Skeletal muscle tissue (tissue), 4 donors: Measurements from ENCODE around the gene ATP6V1B1. TPM values are rescaled to one million over a fixed set of nuclear protein-coding genes. Genes with fewer than 3 reads are reported as not detected.

Experiments
- H3K27ac ChIP-seq: one replicate; pipeline ENCODE4 v1.7.0; 2013; ENCODE audit warnings: mild to moderate bottlenecking, low read depth, low read length, inconsistent platforms
- H3K27me3 ChIP-seq, 3 donors: one replicate each; pipeline ENCODE4 v1.7.0; 2013; ENCODE audit warnings: low read length in 3 of 3; ENCODE audit not compliant: control insufficient read depth in 3 of 3, insufficient read depth in 3 of 3
- H3K36me3 ChIP-seq, 3 donors: one replicate each; pipeline ENCODE4 v1.7.0; 2013; ENCODE audit warnings: low read length in 3 of 3; ENCODE audit not compliant: control insufficient read depth in 3 of 3, insufficient read depth in 3 of 3
- H3K4me1 ChIP-seq, 3 donors: one replicate each; pipeline ENCODE4 v1.7.0; 2013; ENCODE audit warnings: low read length in 3 of 3, mild to moderate bottlenecking in 3 of 3; ENCODE audit not compliant: control insufficient read depth in 3 of 3, insufficient read depth in 3 of 3
- H3K4me3 ChIP-seq, 3 donors: one replicate each; pipeline ENCODE4 v1.7.0; 2013; ENCODE audit warnings: low read length in 3 of 3
- H3K9ac ChIP-seq, 3 donors: one replicate each; pipeline ENCODE4 v1.7.0; 2013; ENCODE audit warnings: low read length in 3 of 3, mild to moderate bottlenecking in 3 of 3, moderate library complexity in 2 of 3, low read depth in 1 of 3
- H3K9me3 ChIP-seq, 3 donors: one replicate each; pipeline ENCODE4 v1.7.0; 2013; ENCODE audit warnings: low read length in 3 of 3; ENCODE audit not compliant: control insufficient read depth in 3 of 3
- total RNA-seq: library from RNA; depleted of rRNA; stranded (reverse); fragments of >200 nt; gene quantifications from one replicate; pipeline ENCODE4 v1.2.3, GENCODE V29; 2014
- donor health status: Osteomylitis.

Gene ATP6V1B1
- total RNA-seq, 1 donor from 2014 or later, result 1.6 TPM

DNA sequence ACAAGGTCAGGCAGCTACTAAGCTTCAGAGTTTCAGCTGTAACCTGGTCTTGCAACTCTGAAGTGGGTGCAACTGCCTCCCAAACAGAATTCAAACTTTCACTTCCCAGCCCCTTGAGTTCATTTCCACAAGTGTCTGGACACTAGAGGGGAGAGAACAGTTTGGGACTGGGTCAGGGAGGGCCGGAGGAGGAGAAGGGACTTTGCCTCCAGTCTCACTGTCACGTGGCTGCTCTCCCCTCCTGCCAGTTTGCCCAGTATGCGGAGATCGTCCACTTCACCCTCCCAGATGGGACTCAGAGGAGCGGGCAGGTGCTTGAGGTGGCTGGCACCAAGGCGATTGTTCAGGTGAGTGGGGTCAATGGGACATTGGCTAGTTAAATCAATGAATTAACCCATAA is 22.1 kb downstream of the ATP6V1B1 start:
- no peak overlapping the region for H3K27ac ChIP-seq
- H3K4me3 ChIP-seq, result no peak overlapping the region
- H3K4me1 ChIP-seq, result no peaks in the 10 kb centered on the region
- H3K9ac ChIP-seq, result no peak overlapping the region
- H3K36me3 ChIP-seq, result no peaks in the 10 kb centered on the region
- H3K27me3 ChIP-seq, result peaks cover 0 to 31% (median 22%) of the 10 kb centered on the region in 3 donors
- H3K9me3 ChIP-seq, result no peaks in the 10 kb centered on the region

DNA sequence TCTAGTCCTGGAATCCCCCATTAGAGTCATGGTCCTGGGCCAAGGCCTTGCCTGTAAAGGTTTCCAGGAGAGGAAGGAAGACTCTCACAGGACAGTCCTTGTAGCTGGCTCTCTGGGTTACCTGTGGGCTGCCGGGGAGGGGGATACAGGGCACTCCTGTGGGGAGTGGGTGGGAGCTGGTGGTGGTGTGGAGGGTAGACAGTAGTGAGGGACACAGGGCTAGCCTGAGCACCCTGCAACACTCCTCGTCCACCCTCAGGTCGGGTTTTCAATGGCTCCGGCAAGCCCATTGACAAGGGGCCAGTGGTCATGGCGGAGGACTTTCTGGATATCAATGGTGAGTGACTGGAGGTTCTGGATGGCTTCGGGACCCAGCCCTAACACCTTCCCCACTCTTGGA is 23.1 kb downstream of the ATP6V1B1 start:
- no peaks in the 10 kb centered on the region for H3K9me3 ChIP-seq
- H3K9ac ChIP-seq, result no peak overlapping the region
- no peaks in the 10 kb centered on the region for H3K4me1 ChIP-seq
- no peaks in the 10 kb centered on the region for H3K36me3 ChIP-seq
- no peak overlapping the region for H3K4me3 ChIP-seq
- H3K27me3 ChIP-seq, result peaks cover 7 to 40% (median 26%) of the 10 kb centered on the region in 3 donors
- no peak overlapping the region for H3K27ac ChIP-seq

DNA sequence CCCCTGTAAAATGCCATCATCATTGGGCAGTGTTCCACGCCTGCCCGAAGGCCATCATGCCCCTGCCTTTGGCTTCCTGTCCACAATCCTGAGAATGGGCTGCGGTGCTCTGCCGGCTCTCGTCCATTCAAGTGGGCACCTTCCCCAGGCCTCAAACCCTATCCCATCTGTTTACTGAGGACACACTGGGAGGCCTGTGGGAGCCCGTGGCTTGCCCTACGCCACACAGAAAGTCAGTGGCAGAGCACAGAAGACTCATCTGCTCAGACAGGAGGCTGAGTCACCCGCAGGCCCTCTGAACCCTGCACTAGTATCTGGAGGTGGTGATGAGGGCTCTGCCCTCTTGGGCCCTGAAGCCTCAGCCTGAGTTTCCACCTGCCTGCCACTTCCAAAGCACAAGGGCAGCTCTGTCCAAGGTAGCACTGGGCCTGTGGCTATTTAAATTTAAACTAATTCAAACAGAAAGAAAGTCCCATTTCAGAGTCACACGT is 23.6 kb downstream of the ATP6V1B1 start:
- Histone ChIP-seq H3K9ac (no peak overlapping the region), H3K9me3 (no peaks in the 10 kb centered on the region), H3K36me3 (no peaks in the 10 kb centered on the region), H3K4me1 (no peaks in the 10 kb centered on the region), H3K27ac (no peak overlapping the region), H3K4me3 (no peak overlapping the region), H3K27me3 (peaks cover 13 to 44% (median 29%) of the 10 kb centered on the region in 3 donors)

DNA sequence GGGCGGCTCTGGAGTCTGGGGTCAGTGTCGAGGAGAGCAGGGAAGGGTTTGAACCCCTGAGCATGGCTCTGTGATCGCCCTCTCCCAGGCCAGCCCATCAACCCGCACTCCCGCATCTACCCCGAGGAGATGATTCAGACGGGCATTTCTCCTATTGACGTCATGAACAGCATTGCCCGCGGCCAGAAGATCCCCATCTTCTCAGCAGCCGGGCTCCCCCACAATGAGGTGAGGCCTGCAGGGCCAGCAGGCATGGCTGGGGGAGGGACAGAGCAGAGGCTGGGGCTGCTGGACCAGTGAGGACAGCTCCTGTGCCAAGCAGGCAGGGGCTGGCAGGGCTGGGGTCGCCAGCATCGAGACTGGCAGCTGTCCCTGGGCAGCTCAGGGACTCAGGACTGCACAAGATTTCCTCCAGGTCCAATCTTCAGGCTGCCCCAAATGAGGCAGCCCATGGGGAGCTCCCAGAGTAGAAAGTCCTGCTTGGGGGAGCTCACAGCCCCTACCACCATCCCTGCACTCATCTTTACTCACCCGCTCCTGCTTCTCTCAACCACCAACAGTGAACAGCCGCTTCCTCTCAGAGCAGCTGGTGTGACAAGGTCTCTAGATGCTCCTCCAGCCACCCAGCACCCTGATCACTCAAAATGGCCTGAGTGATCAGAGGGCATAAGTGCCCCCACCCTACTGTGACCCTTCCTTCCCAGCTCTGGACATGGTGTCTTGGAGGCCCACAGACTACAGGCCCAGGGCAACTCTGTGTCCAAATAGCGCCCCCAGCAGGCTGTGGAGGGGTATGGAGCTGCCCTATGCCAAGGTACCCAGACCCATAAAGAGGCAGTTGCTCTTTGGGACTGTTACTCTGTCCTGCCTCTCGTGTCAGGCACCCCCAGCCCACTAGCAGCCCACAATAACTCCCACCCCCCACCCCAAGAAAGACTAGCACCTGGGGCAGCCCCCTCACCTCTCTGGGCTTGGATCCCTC is 24.4 kb downstream of the ATP6V1B1 start:
- H3K4me1 ChIP-seq, result peaks cover 2 to 6% (median 4%) of the 10 kb centered on the region in 3 donors
- H3K9me3 ChIP-seq, result no peaks in the 10 kb centered on the region
- no peak overlapping the region for H3K27ac ChIP-seq
- H3K27me3 ChIP-seq, result peaks cover 21 to 53% (median 32%) of the 10 kb centered on the region in 3 donors
- no peaks in the 10 kb centered on the region for H3K36me3 ChIP-seq
- H3K4me3 ChIP-seq, result no peak overlapping the region
- H3K9ac ChIP-seq, result no peak overlapping the region

DNA sequence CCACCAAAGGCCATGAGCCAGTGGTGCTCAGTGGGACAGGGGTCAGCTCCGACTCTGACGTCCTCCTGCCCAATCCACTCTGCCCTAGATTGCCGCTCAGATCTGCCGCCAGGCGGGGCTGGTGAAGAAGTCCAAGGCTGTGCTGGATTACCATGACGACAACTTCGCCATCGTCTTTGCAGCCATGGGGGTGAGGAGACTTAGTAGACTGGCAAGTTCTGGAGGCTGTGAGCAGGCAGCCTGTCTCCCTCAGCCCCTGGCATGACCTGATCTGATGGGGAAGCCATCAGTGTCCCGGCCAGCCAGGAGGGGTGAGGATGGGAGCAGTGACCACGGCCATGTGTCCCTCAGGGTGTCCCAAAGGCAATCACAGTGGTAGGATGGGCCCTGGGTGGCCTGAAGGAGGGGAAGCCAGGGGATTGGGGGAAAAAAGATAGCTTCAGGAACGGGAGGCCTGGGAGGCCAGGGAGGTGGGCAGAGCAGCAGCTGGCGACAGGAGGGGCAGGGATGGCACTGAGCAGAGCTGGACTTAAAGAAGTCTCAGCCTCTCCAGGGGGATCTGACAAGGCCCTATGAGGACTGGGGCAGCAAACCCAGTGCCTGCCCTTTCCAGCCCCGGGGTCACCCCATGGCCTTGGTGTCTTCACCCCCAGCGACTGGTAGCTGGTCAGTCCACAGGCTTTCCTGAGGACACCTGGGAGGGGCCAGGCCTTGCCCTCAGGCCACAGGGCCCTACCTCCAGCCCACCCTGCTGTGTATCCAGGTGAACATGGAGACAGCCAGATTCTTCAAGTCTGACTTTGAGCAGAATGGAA is 25.3 kb downstream of the ATP6V1B1 start:
- no peaks in the 10 kb centered on the region for H3K9me3 ChIP-seq
- peaks cover 22 to 53% (median 34%) of the 10 kb centered on the region in 3 donors for H3K27me3 ChIP-seq
- no peak overlapping the region for H3K9ac ChIP-seq
- no peaks in the 10 kb centered on the region for H3K36me3 ChIP-seq
- H3K4me3 ChIP-seq, result no peak overlapping the region
- peaks cover 2 to 6% (median 4%) of the 10 kb centered on the region in 3 donors for H3K4me1 ChIP-seq
- H3K27ac ChIP-seq, result no peak overlapping the region

DNA sequence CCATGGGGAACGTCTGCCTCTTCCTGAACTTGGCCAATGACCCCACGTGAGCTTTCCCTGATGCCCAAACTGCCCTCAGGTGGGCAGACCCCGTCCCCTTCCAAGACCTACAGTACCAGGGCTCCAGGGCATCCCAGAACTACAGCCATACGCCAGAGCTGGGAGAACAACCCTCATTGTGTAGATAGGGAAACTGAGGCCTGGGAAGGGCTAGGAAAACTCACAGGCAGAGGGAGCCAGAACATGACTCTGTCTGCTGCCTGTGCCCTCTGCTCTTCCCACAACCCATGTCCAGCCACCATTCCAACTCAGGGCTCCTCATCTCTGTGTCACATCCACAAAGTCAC is 25.9 kb downstream of the ATP6V1B1 start:
- peaks cover 2 to 6% (median 4%) of the 10 kb centered on the region in 3 donors for H3K4me1 ChIP-seq
- H3K36me3 ChIP-seq, result no peaks in the 10 kb centered on the region
- H3K4me3 ChIP-seq, result no peak overlapping the region
- H3K9ac ChIP-seq, result no peak overlapping the region
- H3K9me3 ChIP-seq, result no peaks in the 10 kb centered on the region
- H3K27me3 ChIP-seq, result peaks cover 22 to 53% (median 34%) of the 10 kb centered on the region in 3 donors
- H3K27ac ChIP-seq, result no peak overlapping the region

DNA sequence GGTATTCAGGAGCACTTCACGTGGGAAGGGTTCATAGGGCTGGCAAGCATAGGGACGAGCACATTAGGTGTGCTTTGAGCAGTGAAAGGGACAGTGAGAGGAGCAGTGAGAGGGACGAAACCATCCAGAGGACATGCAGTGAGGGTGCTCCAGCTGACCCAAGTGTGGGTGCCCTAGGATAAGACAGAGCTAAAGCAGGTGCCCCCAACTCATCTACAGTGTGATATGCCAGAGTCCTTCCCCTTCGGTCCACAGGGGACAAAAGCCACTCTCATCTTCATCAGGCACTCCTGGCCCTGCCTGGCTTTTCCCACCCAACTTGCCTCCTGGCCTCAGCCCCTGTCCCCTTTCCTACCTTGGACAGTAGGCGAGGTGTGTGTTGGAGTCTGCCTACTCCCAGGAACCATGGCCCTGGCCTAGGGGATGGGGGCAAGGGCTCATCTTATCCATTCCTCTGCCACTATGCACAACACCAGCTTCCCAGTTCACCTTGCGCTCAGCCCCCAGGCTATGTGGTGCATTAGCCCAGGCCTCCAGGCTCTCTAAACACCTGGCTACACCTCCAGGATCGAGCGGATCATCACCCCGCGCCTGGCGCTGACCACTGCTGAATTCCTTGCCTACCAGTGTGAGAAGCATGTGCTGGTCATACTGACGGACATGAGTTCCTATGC is 26.6 kb downstream of the ATP6V1B1 start:
- Histone ChIP-seq H3K36me3 (no peaks in the 10 kb centered on the region), H3K4me1 (peaks cover 2 to 6% (median 4%) of the 10 kb centered on the region in 3 donors), H3K9ac (no peak overlapping the region), H3K27ac (no peak overlapping the region), H3K27me3 (peaks cover 22 to 53% (median 34%) of the 10 kb centered on the region in 3 donors), H3K9me3 (no peaks in the 10 kb centered on the region), H3K4me3 (no peak overlapping the region)

DNA sequence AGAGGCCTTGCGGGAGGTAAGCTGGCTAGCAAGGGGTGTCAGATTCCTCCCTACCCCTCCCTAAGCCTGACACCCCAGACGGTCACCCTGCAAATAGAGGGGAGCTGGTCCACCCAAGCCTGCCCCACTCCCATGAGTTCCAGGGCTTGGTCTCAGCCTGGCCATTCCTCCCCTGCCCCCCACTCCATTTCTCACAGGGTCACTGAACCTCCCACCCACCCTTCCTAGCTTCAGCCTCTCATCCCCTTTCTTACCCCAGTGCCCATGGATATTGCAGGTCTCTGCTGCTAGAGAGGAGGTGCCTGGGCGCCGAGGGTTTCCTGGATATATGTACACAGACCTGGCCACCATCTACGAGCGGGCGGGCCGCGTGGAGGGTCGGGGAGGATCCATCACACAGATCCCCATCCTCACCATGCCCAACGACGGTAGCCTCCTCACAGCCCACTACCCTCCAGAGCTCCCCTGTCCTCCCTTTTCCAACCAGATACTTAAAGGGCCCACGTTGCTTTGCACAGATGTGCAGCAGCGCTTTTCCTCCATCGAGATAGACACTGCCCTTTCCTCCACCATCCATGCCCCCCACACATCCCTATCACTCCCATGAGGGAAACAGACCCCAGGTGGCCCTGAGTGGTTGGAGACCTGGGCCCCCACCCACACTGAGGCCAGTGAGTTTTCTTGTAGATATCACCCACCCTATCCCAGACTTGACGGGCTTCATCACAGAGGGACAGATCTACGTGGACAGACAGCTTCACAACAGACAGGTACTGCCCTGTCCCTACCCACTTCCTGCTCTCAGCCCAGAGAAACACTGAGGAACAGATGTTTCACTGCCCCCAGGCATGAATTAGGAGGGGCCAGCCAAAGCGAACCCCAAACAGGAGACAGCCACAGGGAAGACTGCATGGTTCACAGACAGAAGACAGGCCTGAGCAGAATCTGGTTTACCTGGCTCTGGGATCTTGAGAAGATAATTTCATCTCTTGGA is 27.5 kb downstream of the ATP6V1B1 start:
- Histone ChIP-seq H3K27me3 (peaks cover 22 to 49% (median 32%) of the 10 kb centered on the region in 3 donors), H3K36me3 (no peaks in the 10 kb centered on the region), H3K4me3 (no peak overlapping the region), H3K27ac (no peak overlapping the region), H3K9ac (no peak overlapping the region), H3K4me1 (peaks cover 2 to 6% (median 4%) of the 10 kb centered on the region in 3 donors), H3K9me3 (no peaks in the 10 kb centered on the region)

DNA sequence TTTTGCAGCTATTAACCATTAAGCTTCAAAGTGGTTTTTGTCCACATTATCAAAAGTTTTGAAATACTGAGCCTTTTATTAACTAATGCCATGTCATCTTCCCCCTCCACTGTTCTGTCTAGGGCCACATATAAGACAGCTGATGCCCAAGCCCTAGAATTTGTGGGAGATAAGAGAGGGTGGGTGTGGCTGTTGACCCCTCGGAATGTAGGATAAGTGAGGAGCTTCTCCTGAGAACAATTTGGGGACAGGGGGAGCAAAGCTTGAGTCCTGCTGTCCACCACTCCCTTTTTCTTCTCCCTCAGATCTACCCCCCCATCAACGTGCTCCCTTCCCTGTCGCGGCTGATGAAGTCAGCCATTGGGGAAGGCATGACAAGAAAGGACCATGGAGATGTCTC is 28.4 kb downstream of the ATP6V1B1 start:
- H3K9me3 ChIP-seq, result no peaks in the 10 kb centered on the region
- H3K27me3 ChIP-seq, result peaks cover 22 to 44% (median 27%) of the 10 kb centered on the region in 3 donors
- H3K4me3 ChIP-seq, result no peak overlapping the region
- peaks cover 2 to 6% (median 4%) of the 10 kb centered on the region in 3 donors for H3K4me1 ChIP-seq
- no peak overlapping the region for H3K27ac ChIP-seq
- H3K9ac ChIP-seq, result no peak overlapping the region
- H3K36me3 ChIP-seq, result no peaks in the 10 kb centered on the region
